CD4-positive, alpha-beta memory T cell (primary cell): Measurements from ENCODE around the gene NAA80. TPM values are rescaled to one million over a fixed set of nuclear protein-coding genes. Genes with fewer than 3 reads are reported as not detected.
"Not testable (repeated sequence)": the region's sequence is repeated elsewhere in the genome, so short reads cannot be mapped to it uniquely, and the experiment has no call there.

Experiments
- CTCF ChIA-PET: fragments of 350-600 bp; sonication (Branson Sonifier 250); formaldehyde crosslinking; loops from one replicate; lab custom pipeline; 2021; ENCODE audit warnings: inconsistent platforms; ENCODE audit not compliant: partially characterized antibody; lab: Charles Lee
- POLR2A ChIA-PET: fragments of 350-600 bp; sonication (Branson Sonifier 250); formaldehyde crosslinking; loops from one replicate; lab custom pipeline; 2021; ENCODE audit not compliant: partially characterized antibody; lab: Charles Lee
- DNase-seq, 5 donors: peaks; one replicate each; pipeline versions ENCODE4 v3.0.0 to v3.0.0-alpha.2; 2020 to 2022; ENCODE audit warnings: mixed read lengths in 1 of 5
- H3K27ac ChIP-seq: one replicate; pipeline ENCODE4 v1.7.0; 2013; ENCODE audit warnings: low read depth, low read length
- H3K27me3 ChIP-seq: 2 replicates; pipeline ENCODE4 v1.7.0; 2013; ENCODE audit warnings: mild to moderate bottlenecking, low read length, moderate library complexity; ENCODE audit not compliant: insufficient read depth
- H3K36me3 ChIP-seq: 2 replicates; pipeline ENCODE4 v1.7.0; 2013; ENCODE audit warnings: mild to moderate bottlenecking, low read length, moderate library complexity; ENCODE audit not compliant: insufficient read depth
- H3K4me1 ChIP-seq: 2 replicates; pipeline ENCODE4 v1.7.0; 2013; ENCODE audit warnings: mild to moderate bottlenecking, low read length, moderate library complexity; ENCODE audit not compliant: insufficient read depth
- H3K4me3 ChIP-seq, 2 donors: one replicate each; pipeline ENCODE4 v1.7.0; 2013; ENCODE audit warnings: low read length in 2 of 2, mild to moderate bottlenecking in 1 of 2
- H3K9me3 ChIP-seq, 2 donors: one replicate each; pipeline ENCODE4 v1.7.0; 2013; ENCODE audit warnings: low read length in 2 of 2, control low read depth in 1 of 2; ENCODE audit not compliant: control insufficient read depth in 1 of 2
- H3K27ac Mint-ChIP-seq, 7 donors: one replicate each; pipeline ENCODE4 v1.8.0; 2020 to 2021; ENCODE audit warnings: mixed read lengths in 7 of 7, mild to moderate bottlenecking in 6 of 7, inconsistent platforms in 3 of 7, moderate library complexity in 3 of 7
- H3K27me3 Mint-ChIP-seq, 2 donors: one replicate each; pipeline ENCODE4 v1.8.0; 2020 to 2021; ENCODE audit warnings: mixed read lengths in 2 of 2
- H3K36me3 Mint-ChIP-seq, 2 donors: one replicate each; pipeline ENCODE4 v1.8.0; 2020 to 2021; ENCODE audit warnings: mixed read lengths in 2 of 2, inconsistent platforms in 1 of 2, mild to moderate bottlenecking in 1 of 2
- H3K4me1 Mint-ChIP-seq, 4 donors: one replicate each; pipeline ENCODE4 v1.8.0; 2020 to 2021; ENCODE audit warnings: mixed read lengths in 4 of 4, mild to moderate bottlenecking in 1 of 4
- H3K4me3 Mint-ChIP-seq, 8 donors: one replicate each; pipeline ENCODE4 v1.8.0; 2020 to 2021; ENCODE audit warnings: mixed read lengths in 8 of 8, mild to moderate bottlenecking in 7 of 8, moderate library complexity in 6 of 8, inconsistent platforms in 3 of 8
- H3K9me3 Mint-ChIP-seq, 8 donors: one replicate each; pipeline ENCODE4 v1.8.0; 2020 to 2021; ENCODE audit warnings: mixed read lengths in 8 of 8, mild to moderate bottlenecking in 5 of 8, inconsistent platforms in 3 of 8, moderate library complexity in 1 of 8
- intact Hi-C: fragments of 100-400 bp; cut with micrococcal nuclease; formaldehyde crosslinking; loops from one replicate; pipeline ENCODE4 v1.15.1; 2023
- polyA plus RNA-seq, 2 donors: library from polyadenylated mRNA; unstranded; fragments of 300-500 nt; fragmentation: Illumina TruSeq; gene quantifications; one replicate each; pipeline ENCODE4 v1.2.3, GENCODE V29; 2021
- total RNA-seq, 2 experiments: library from RNA; stranded (reverse); gene quantifications; one replicate each; pipeline ENCODE4 v1.2.3, GENCODE V29; 2021

The NAA80 gene
- total and polyA plus RNA-seq, 4 experiments from 2014 or later: 16.7 to 33.7 (median 31.7) TPM

DNA sequence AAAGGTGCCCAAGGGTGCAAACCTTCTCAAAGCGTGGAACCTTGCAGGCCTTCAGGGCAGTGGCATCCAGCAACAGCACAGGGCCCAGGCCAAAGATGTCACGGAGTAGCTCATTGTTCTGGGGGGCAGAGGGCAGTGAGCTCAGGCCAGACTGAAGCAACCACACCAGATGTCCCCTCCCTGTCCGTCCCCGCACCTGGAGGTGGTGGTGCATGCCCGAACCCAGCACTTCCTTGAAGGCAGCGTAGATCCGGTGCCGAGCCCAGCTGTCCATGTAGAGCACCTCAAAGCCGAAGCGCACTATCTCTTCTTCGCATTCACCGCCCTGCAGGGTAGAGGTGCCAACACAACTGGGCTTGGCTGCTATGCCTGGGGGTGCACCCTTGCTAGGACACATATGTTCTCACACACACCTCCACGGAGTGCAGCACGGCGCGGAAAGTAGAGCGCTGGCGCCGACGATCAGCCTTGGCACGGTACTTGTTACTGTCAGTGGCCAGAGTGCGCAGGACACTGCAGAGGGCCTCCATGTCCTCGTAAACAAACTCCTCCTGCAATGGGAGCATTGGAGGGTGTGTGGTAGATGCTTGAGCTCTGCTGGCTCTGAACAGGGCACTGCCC, 10.7 kb downstream of the NAA80 start:
- Mint-ChIP-seq H3K9me3 (peaks cover 0 to 1% (median 0%) of the 10 kb centered on the region in 8 donors), H3K36me3 (peaks cover 0 to 25% of the 10 kb centered on the region in 2 donors), H3K4me3 (no peak overlapping the region), H3K27ac (no peak overlapping the region), H3K4me1 (peaks cover 12 to 28% (median 18%) of the 10 kb centered on the region in 4 donors), H3K27me3 (no peaks in the 10 kb centered on the region)
- Histone ChIP-seq H3K27me3 (no peaks in the 10 kb centered on the region), H3K9me3 (no peaks in the 10 kb centered on the region), H3K27ac (no peak overlapping the region), H3K4me1 (peaks cover 24% of the 10 kb centered on the region), H3K36me3 (peaks cover 25% of the 10 kb centered on the region), H3K4me3 (no peak overlapping the region)
- CTCF ChIA-PET: interaction anchor here (1.1 kb wide), 1 partner anchor 42 kb away, joined by 3 read pairs; no protein-coding TSS in a partner anchor
- POLR2A ChIA-PET: interaction anchor here (0.9 to 1.3 kb wide), 3 partner anchors 9 to 63 kb away, joined by 3 to 4 read pairs (median 3); partner anchors contain the start of genes HYAL3 and NAA80
- peak in 1 of 5 donors; percentile 37 for DNase-seq
- intact Hi-C loops: no loop called here

DNA sequence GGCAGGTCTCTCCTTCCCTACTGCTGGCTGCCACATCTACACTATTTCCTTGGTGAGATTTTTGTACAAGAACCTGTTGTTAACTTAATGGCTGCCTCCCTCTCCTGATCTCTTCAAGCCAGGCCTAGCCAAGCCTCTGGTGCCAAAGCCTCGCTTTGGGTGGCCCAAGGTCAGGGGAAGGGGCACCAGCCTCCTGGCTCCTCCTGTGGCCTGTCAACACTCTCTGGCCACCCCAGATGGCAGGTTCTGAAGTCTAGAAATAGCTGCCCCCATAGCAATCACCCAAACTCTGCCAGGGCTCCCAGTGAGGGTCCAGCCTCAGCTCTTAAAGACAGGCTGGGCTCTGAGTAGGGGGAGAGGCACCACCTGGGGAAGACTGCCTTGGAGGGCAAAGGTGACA, 11.9 kb downstream of the NAA80 start:
- CTCF ChIA-PET: no interaction called here
- Histone ChIP-seq H3K4me1 (peaks cover 16% of the 10 kb centered on the region), H3K4me3 (no peak overlapping the region), H3K36me3 (peaks cover 25% of the 10 kb centered on the region), H3K27me3 (no peaks in the 10 kb centered on the region), H3K9me3 (no peaks in the 10 kb centered on the region), H3K27ac (no peak overlapping the region)
- H3K4me3 Mint-ChIP-seq: peak overlapping the region in 1 of 8 donors; percentile 25
- H3K9me3 Mint-ChIP-seq: no peaks in the 10 kb centered on the region
- DNase-seq: no peak
- H3K4me1 Mint-ChIP-seq: peaks cover 5 to 16% (median 9%) of the 10 kb centered on the region in 4 donors
- H3K36me3 Mint-ChIP-seq: peaks cover 0 to 25% of the 10 kb centered on the region in 2 donors
- intact Hi-C loops: no loop called here
- no peaks in the 10 kb centered on the region for H3K27me3 Mint-ChIP-seq
- POLR2A ChIA-PET: interaction anchor here (1.3 kb wide), 1 partner anchor 10 kb away, joined by 3 read pairs; no protein-coding TSS in a partner anchor
- peak overlapping the region in 1 of 7 donors; percentile 15 for H3K27ac Mint-ChIP-seq

DNA sequence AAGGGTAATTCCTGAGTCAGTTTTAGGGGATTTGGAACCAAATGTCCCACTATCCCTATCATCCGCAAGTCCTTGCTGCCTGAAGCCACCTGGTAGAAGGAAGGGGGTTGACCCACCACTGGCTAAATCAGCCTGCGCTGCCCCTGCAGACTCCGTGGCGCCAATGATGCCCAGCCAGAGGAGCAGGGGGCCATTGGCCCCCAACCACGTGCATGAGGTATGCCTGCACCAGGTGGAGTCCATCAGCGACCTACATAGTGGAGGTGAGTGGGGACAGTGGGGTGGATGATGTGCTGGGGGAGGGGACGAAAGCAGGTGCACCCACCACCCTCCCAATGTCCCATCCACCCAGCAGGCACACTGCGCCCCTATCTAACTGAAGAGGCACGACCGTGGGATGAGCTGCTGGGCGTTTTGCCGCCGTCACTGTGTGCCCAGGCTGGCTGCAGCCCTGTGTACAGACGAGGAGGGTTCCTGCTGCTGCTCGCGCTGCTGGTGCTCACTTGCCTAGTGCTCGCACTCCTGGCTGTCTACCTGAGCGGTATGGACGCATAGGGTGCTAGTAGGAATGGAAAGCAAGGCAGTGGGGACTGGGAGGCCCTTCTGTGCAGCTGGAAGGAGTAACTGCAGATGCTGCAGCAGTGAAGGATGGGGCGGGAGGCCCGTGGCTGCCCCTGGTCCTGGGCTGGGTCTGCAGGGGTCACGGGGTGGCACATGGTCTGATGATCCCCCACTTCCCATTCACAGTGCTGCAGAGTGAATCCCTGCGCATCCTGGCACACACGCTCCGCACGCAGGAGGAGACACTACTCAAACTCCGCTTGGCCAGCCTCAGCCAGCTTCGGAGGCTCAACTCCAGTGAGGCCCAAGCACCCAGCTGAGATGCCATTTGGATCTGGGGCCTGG, 12.6 kb downstream of the NAA80 start:
- POLR2A ChIA-PET: interaction anchor here (1.3 kb wide), 1 partner anchor 11 kb away, joined by 3 read pairs; no protein-coding TSS in a partner anchor
- Mint-ChIP-seq H3K27me3 (no peaks in the 10 kb centered on the region), H3K4me1 (peaks cover 4 to 12% (median 8%) of the 10 kb centered on the region in 4 donors)

DNA sequence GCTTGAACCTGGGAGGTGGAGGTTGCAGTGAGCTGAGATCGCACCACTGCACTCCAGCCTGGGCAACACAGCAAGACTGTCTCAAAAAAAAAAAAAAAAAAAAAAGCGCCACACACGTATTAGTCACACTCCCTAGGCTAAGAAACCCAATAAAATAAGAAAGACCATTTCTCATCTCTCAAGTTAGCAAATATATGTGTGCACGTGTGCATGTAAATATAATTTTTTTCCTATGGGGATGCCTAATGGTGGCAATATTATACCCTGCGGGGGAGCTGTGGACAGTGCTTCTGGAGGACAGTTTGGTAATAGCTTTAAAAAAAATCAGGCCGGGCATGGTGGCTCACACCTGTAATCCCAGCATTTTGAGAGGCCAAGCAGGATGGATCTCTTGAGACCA, 15.1 kb downstream of the NAA80 start:
- H3K36me3 ChIP-seq: peaks cover 12% of the 10 kb centered on the region
- H3K27ac Mint-ChIP-seq, DNase-seq, H3K27ac ChIP-seq, intact Hi-C loops, H3K4me3 ChIP-seq, H3K4me3 Mint-ChIP-seq, H3K9me3 ChIP-seq, H3K9me3 Mint-ChIP-seq, H3K27me3 Mint-ChIP-seq, H3K4me1 Mint-ChIP-seq, H3K27me3 ChIP-seq, H3K4me1 ChIP-seq: not testable (repeated sequence)
- POLR2A ChIA-PET: interaction anchor here (1.3 kb wide), 1 partner anchor 21 kb away, joined by 3 read pairs; no protein-coding TSS in a partner anchor
- CTCF ChIA-PET: interaction anchor here (0.6 to 1.3 kb wide), 6 partner anchors 14 to 810 kb away, joined by 3 to 4 read pairs (median 3); no protein-coding TSS in a partner anchor
- peaks cover 0 to 14% of the 10 kb centered on the region in 2 donors for H3K36me3 Mint-ChIP-seq

More for the DNA sequence above, 12.6 kb downstream of the NAA80 start:
- Mint-ChIP-seq H3K36me3 (peaks cover 0 to 25% of the 10 kb centered on the region in 2 donors), H3K4me3 (no peak overlapping the region), H3K9me3 (no peaks in the 10 kb centered on the region), H3K27ac (no peak overlapping the region)
- Histone ChIP-seq H3K27me3 (no peaks in the 10 kb centered on the region), H3K4me1 (peaks cover 13% of the 10 kb centered on the region), H3K4me3 (no peak overlapping the region), H3K9me3 (no peaks in the 10 kb centered on the region), H3K27ac (no peak overlapping the region), H3K36me3 (peaks cover 25% of the 10 kb centered on the region)
- DNase-seq: peak in 1 of 5 donors; percentile 7
- intact Hi-C loops: no loop called here
- CTCF ChIA-PET: no interaction called here

DNA sequence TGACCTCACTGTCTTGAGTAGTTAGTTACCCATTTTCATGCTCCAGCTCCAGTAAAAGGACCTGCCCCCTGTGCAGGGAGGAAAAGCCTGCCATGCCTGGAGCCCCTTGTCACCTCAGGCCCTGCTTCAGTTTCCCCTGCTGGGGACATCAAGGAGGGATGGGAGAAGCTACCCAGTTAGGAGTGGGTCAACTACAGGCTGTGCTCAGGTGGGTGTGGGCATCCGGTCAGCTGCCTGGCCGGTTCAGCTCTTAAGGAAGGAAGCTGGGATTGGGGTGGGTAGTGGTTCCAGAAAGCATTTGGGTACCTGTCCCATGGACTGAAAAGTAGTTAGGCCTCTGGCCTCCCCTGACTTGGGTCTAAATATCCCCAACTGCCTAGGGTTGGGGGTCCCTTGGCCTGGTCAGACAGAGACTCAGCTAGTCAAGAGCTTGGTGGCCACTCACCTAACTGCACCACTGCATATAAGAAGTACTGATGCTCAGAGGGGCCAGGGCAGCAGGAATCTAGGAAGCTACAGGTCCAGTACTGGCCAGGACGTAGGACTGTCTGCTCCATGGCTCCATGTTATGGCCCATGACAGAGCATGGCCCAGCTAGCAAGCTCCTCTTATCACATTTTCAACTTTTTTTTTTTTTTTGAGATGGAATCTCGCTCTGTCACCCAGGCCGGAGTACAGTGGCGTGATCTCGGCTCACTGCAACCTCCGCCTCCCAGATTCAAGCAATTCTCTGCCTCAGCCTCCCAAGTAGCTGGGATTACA, 19.8 kb downstream of the NAA80 start:
- POLR2A ChIA-PET: interaction anchor here (0.6 to 0.7 kb wide), 2 partner anchors 16 to 157 kb away, joined by 3 read pairs; no protein-coding TSS in a partner anchor
- DNase-seq: peak in 1 of 5 donors; percentile 29

DNA sequence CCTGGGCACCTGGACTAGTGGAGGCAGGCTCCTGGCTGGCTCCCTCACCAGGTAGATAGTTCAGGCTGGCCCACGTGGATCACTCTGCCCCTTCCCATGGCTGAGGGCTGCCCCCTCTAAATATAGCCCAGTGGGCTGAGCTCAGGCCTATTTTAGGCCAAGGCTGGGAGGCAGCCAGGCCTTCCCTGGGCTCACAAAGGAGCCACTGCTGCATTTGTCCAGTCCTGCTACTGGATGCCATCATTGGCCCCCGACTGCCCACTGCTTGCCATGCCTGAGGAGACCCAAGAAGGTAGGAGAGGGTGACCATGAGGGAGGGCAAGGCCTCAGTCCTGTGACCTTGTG, 20.4 kb downstream of the NAA80 start, which contains the start of gene LSMEM2:
LSMEM2 (plus strand) TSS at position 208 of the 345 bp plus-strand sequence; CDS start at position 235, 27 bp downstream.
- no peak within 1 kb of the TSS for H3K4me3 Mint-ChIP-seq
- Histone ChIP-seq H3K4me1 (peaks cover 27% of the 10 kb centered on the region), H3K36me3 (no peaks in the 10 kb centered on the region), H3K27me3 (peaks cover 29% of the 10 kb centered on the region), H3K4me3 (no peak within 1 kb of the TSS), H3K9me3 (no peaks in the 10 kb centered on the region), H3K27ac (no peak within 1 kb of the TSS)
- peak in 1 of 5 donors; percentile 37 for DNase-seq
- peak within 1 kb of the TSS in 2 of 7 donors; percentile 12 to 66 for H3K27ac Mint-ChIP-seq
- POLR2A ChIA-PET: interaction anchor here (0.6 kb wide), 1 partner anchor 16 kb away, joined by 3 read pairs; no protein-coding TSS in a partner anchor
- no peaks in the 10 kb centered on the region for H3K9me3 Mint-ChIP-seq
- intact Hi-C loops: no loop called here
- H3K27me3 Mint-ChIP-seq: peaks cover 21 to 23% of the 10 kb centered on the region in 2 donors
- CTCF ChIA-PET: interaction anchor here (1.0 to 1.5 kb wide), 4 partner anchors 19 to 84 kb away, joined by 3 to 6 read pairs (median 4); no protein-coding TSS in a partner anchor
- no peaks in the 10 kb centered on the region for H3K36me3 Mint-ChIP-seq
- H3K4me1 Mint-ChIP-seq: peaks cover 11 to 23% (median 19%) of the 10 kb centered on the region in 4 donors

More for the DNA sequence above, 19.8 kb downstream of the NAA80 start:
- Histone ChIP-seq H3K4me1 (peaks cover 21% of the 10 kb centered on the region), H3K27ac (no peak overlapping the region), H3K4me3 (no peak overlapping the region), H3K36me3 (no peaks in the 10 kb centered on the region), H3K27me3 (peaks cover 23% of the 10 kb centered on the region), H3K9me3 (no peaks in the 10 kb centered on the region)
- intact Hi-C loops: no loop called here
- peak overlapping the region in 1 of 7 donors; percentile 66 for H3K27ac Mint-ChIP-seq
- H3K27me3 Mint-ChIP-seq: peaks cover 16 to 18% of the 10 kb centered on the region in 2 donors
- no peaks in the 10 kb centered on the region for H3K9me3 Mint-ChIP-seq
- H3K4me3 Mint-ChIP-seq: no peak overlapping the region
- H3K36me3 Mint-ChIP-seq: no peaks in the 10 kb centered on the region
- H3K4me1 Mint-ChIP-seq: peaks cover 6 to 18% (median 13%) of the 10 kb centered on the region in 4 donors
- CTCF ChIA-PET: interaction anchor here (1.0 to 1.5 kb wide), 4 partner anchors 19 to 85 kb away, joined by 3 to 6 read pairs (median 4); no protein-coding TSS in a partner anchor
